Heart left ventricle (tissue), 13 donors: ENCODE data around the gene EIF5A.

Source experiments
- CTCF ChIP-seq, 12 donors: fragments of 200-600 bp; sonication (generic) in 4 of 12; IDR thresholded peaks; one replicate each; pipeline versions ENCODE4 v1.5.0 to v1.8.0; 2018 to 2022; ENCODE audit warnings: antibody characterized with exemption in 12 of 12, mild to moderate bottlenecking in 5 of 12
- POLR2A ChIP-seq, 2 donors: fragments of 450-650 bp; IDR thresholded peaks; one replicate each; pipeline ENCODE4 v1.6.1; 2017; ENCODE audit warnings: antibody characterized with exemption in 2 of 2, mild to moderate bottlenecking in 2 of 2, moderate library complexity in 2 of 2
- donor health status: ischemic (EF 13 %, LVEDD 7.1; RV severe dilation, severe dysfunction).
- donor health status: DM: no; HTN: yes; CAD: no.
- donor health status: DM: no; HTN: no; CAD: no.
- donor health status: ischemic (EF 25% LVEDD 6.9; RV normal size, moderate dysfunction).
- donor health status: ischemic (EF 25% LVEDD 5.7; RV mildly dilated, moderate dysfunction).
- donor health status: ischemic (EF 35%, LVEDD 5.7; RV mildly dilated, moderate dysfunction).
- donor health status: nonischemic (EF 11% LVEDD 7.7; RV severe dilation, severe dysfunction).
- donor health status: DM: yes; HTN: yes; CAD: no.
- donor health status: PGD.
- donor health status: ischemic (EF 29% LVEDD 5.4; RV normal size, mild dysfunction).
- donor health status: nonischemic (EF 23%, LVEDD 6.1; RV moderate dilation, normal function).

- TF ChIP-seq CTCF (IDR thresholded peaks at IDR 0.05) (no peak), POLR2A (IDR thresholded peaks at IDR 0.05) (no peak)
Measured at GRCh38 chr17:7347630-7348477, 40.4 kb downstream of the EIF5A start.
